HepG2 (cell line): ENCODE data around the gene FRMD5. TPM values are rescaled to one million over a fixed set of nuclear protein-coding genes. Genes with fewer than 3 reads are reported as not detected.
A peak's percentile ranks its signal among the peaks of the same experiment; 100 is the strongest.

Experiments used
- BRF2 ChIP-seq: sonication (generic); formaldehyde crosslinking; IDR thresholded peaks from 2 replicates; pipeline ENCODE4 v1.8.1; 2022; ENCODE audit warnings: mild to moderate bottlenecking, missing genetic modification reagents
- CBX2 ChIP-seq, 2 experiments: fragments of 200-600 bp in 1 of 2; sonication (generic); formaldehyde crosslinking in 1 of 2; IDR thresholded peaks; 2 replicates each; pipeline versions ENCODE4 v1.7.0 to v1.8.1; 2018 to 2022; ENCODE audit warnings: low read depth in 2 of 2, low read length in 1 of 2, mild to moderate bottlenecking in 1 of 2, missing genetic modification reagents in 1 of 2
- DMAP1 ChIP-seq: IDR thresholded peaks from 2 replicates; pipeline ENCODE4 v1.6.1; 2016
- EHMT2 ChIP-seq: fragments of 200-600 bp; sonication (generic); IDR thresholded peaks from 2 replicates; pipeline ENCODE4 v1.7.0; 2017; ENCODE audit warnings: antibody characterized with exemption, low read depth, low read length, borderline replicate concordance
- FOXO4 ChIP-seq: sonication (generic); formaldehyde crosslinking; conservative IDR thresholded peaks from 2 replicates; pipeline ENCODE4 v1.8.1; 2023; ENCODE audit warnings: missing genetic modification reagents
- FOXP4 ChIP-seq: sonication (generic); formaldehyde crosslinking; IDR thresholded peaks from 2 replicates; pipeline ENCODE4 v1.4.0; 2020; ENCODE audit warnings: missing genetic modification reagents
- HMG20B ChIP-seq: conservative IDR thresholded peaks from 2 replicates; pipeline ENCODE4 v1.6.1; 2016; ENCODE audit warnings: missing genetic modification reagents, missing compliant biosample characterization
- PBX3 ChIP-seq: sonication (generic); formaldehyde crosslinking; IDR thresholded peaks from 2 replicates; pipeline ENCODE4 v1.8.1; 2023; ENCODE audit warnings: missing genetic modification reagents, inconsistent platforms, borderline replicate concordance
- SIN3B ChIP-seq: fragments of 150-350 bp; IDR thresholded peaks from 2 replicates; pipeline ENCODE4 v1.6.1; 2014; ENCODE audit warnings: low read length
- SRY ChIP-seq: sonication (generic); formaldehyde crosslinking; IDR thresholded peaks from 2 replicates; pipeline ENCODE4 v1.8.0; 2022; ENCODE audit warnings: mild to moderate bottlenecking, missing genetic modification reagents
- XBP1 ChIP-seq: sonication (generic); formaldehyde crosslinking; IDR thresholded peaks from 2 replicates; pipeline ENCODE4 v1.5.0; 2020; ENCODE audit warnings: missing genetic modification reagents
- ZBTB3 ChIP-seq: sonication (generic); formaldehyde crosslinking; IDR thresholded peaks from 2 replicates; pipeline ENCODE4 v1.4.0; 2020; ENCODE audit warnings: low read depth, mild to moderate bottlenecking, moderate library complexity, missing genetic modification reagents, borderline replicate concordance
- ZBTB33 ChIP-seq: sonication (generic); formaldehyde crosslinking; IDR thresholded peaks from 2 replicates; pipeline ENCODE4 v1.4.0; 2020; ENCODE audit warnings: missing genetic modification reagents
- ZNF329 ChIP-seq: sonication (generic); formaldehyde crosslinking; IDR thresholded peaks from 2 replicates; pipeline ENCODE4 v1.9.0; 2021; ENCODE audit warnings: low read depth, mild to moderate bottlenecking, missing genetic modification reagents
- ZNF546 ChIP-seq: sonication (generic); formaldehyde crosslinking; conservative IDR thresholded peaks from 2 replicates; pipeline ENCODE4 v1.8.1; 2023; ENCODE audit warnings: mild to moderate bottlenecking, missing genetic modification reagents
- ZNF607 ChIP-seq: sonication (generic); formaldehyde crosslinking; IDR thresholded peaks from 2 replicates; pipeline ENCODE4 v1.5.1; 2020; ENCODE audit warnings: missing genetic modification reagents, mild to moderate bottlenecking, borderline replicate concordance
- ZNF629 ChIP-seq: sonication (generic); formaldehyde crosslinking; conservative IDR thresholded peaks from 2 replicates; pipeline ENCODE4 v1.5.0; 2020; ENCODE audit warnings: missing genetic modification reagents
- ZNF720 ChIP-seq: sonication (generic); formaldehyde crosslinking; IDR thresholded peaks from 2 replicates; pipeline ENCODE4 v1.4.0; 2020; ENCODE audit warnings: missing genetic modification reagents
- ZNF816 ChIP-seq: sonication (generic); formaldehyde crosslinking; IDR thresholded peaks from 2 replicates; pipeline ENCODE4 v1.8.0; 2022; ENCODE audit warnings: missing genetic modification reagents, mild to moderate bottlenecking, borderline replicate concordance
- ZSCAN31 ChIP-seq: sonication (generic); formaldehyde crosslinking; IDR thresholded peaks from 2 replicates; pipeline ENCODE4 v1.5.0; 2020; ENCODE audit warnings: low read depth, mild to moderate bottlenecking, missing genetic modification reagents
- polyA plus RNA-seq, 8 experiments: library from polyadenylated mRNA; depleted of rRNA in 3 of 8; stranded (reverse) in 7 of 8; unstranded in 1 of 8; fragments of >200 nt; fragmentation: Illumina TruSeq in 4 of 8; extraction: Trizol in 4 of 8; gene quantifications; 2 replicates each; pipeline versions ENCODE4 v1.2.1 to v1.2.3, GENCODE V29; 2011 to 2016; ENCODE audit warnings: low read depth in 4 of 8, missing spikeins in 1 of 8, mixed read lengths in 1 of 8; ENCODE audit not compliant: insufficient read depth in 1 of 8
- total RNA-seq, 5 experiments: library from RNA; depleted of rRNA; stranded (reverse); fragments of >200 nt; fragmentation: Illumina TruSeq; extraction: Trizol; gene quantifications; 2 replicates each; pipeline ENCODE4 v1.2.3, GENCODE V29; 2016; ENCODE audit warnings: low read depth in 1 of 5

FRMD5 gene
- total and polyA plus RNA-seq, 2 of the 13 experiments (the other 11 are each of a cell fraction or from before 2014, with no cell fraction given), result 0.93 to 1.5 TPM

GRCh38 chr15:43824302-43825246 lies 370.5 kb downstream of the FRMD5 start, which contains the start of gene MFAP1 (continued):
- TF ChIP-seq FOXO4 (CRISPR knock-in tag) (0 out of 2 replicates have a peak, but pooled peaks have one; percentile 65), ZNF607 (CRISPR knock-in tag) (no peak; the same call in 1 of the 2 replicates), SIN3B (0 out of 2 replicates have a peak, but pooled peaks have one; percentile 50), BRF2 (CRISPR knock-in tag) (peak; percentile 63; the same call in 1 of the 2 replicates), ZSCAN31 (CRISPR knock-in tag) (peak; percentile 45; the same call in 1 of the 2 replicates), ZBTB3 (no peak), FOXP4 (CRISPR knock-in tag) (peak; percentile 37; the same call in 1 of the 2 replicates), ZNF720 (CRISPR knock-in tag) (no peak), ZNF546 (peak; percentile 36; the same call in 1 of the 2 replicates), XBP1 (peak; percentile 78; the same call in 1 of the 2 replicates), PBX3 (CRISPR knock-in tag) (peak; percentile 36; the same call in 1 of the 2 replicates), HMG20B (CRISPR knock-in tag) (no peak), SRY (CRISPR knock-in tag) (no peak), DMAP1 (CRISPR knock-in tag) (peak; percentile 80), ZNF816 (no peak; the same call in 1 of the 2 replicates), ZBTB33 (no peak; the same call in 1 of the 2 replicates), ZNF629 (CRISPR knock-in tag) (no peak; the same call in 1 of the 2 replicates), CBX2 (IDR thresholded peaks at IDR 0.05; ENCODE audit: low read depth, low read length) (no peak), CBX2 (CRISPR knock-in tag; IDR thresholded peaks at IDR 0.05; ENCODE audit: low read depth) (no peak), ZNF329 (CRISPR knock-in tag) (no peak), EHMT2 (no peak)
